Activated CD4-positive, alpha-beta T cell treated with anti-CD3 and anti-CD28 coated beads for 48 hours (primary cell): ENCODE measurements around the gene ANKS4B.
"Not testable (repeated sequence)": the region's sequence is repeated elsewhere in the genome, so short reads cannot be mapped to it uniquely, and the experiment has no call there.

Source experiments
- DNase-seq: peaks from one replicate; pipeline ENCODE4 v3.0.0-alpha.2; 2020

The ANKS4B gene, protein sequence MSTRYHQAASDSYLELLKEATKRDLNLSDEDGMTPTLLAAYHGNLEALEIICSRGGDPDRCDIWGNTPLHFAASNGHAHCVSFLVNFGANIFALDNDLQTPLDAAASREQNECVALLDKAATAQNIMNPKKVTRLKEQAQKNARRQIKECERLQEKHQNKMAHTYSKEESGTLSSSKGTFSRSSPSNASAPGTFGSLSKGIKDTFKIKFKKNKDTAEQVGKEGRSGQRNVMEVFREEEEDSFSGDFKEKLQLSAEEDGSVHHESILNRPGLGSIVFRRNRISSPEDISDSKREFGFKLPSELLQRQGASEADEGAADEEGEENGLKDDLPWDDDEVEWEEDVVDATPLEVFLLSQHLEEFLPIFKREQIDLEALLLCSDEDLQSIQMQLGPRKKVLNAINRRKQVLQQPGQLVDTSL

DNA sequence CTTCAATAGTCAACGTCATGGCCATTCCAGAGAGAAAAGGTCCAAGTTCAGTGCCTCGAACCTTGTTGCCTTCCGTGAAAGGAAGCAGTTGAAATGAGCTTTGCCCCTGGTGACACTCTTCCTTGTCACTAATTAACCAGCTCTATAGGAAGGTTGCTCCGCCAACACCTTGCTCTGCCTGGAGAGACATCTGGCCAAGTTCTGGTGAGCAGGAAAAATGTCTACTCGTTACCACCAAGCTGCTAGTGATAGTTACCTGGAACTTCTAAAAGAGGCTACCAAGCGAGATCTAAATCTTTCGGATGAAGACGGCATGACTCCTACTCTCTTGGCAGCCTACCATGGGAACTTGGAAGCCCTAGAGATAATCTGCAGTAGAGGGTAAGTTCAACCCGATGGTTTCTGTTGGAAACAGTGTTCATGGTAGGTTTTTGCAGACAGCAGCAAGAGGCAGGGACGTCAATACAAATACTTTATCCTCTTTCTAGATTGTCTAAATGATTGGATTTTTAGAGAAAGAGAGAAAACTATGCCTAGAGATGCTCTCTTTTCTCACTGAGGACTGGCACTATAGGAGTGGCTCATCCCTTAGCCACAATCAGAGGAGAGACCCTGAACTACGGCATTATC is at the start of gene ANKS4B:
Gene ANKS4B (plus strand): TSS at position 179 of the 630 bp plus-strand sequence. CDS start 39 bp downstream, at position 218.
- DNase-seq = no peak

DNA sequence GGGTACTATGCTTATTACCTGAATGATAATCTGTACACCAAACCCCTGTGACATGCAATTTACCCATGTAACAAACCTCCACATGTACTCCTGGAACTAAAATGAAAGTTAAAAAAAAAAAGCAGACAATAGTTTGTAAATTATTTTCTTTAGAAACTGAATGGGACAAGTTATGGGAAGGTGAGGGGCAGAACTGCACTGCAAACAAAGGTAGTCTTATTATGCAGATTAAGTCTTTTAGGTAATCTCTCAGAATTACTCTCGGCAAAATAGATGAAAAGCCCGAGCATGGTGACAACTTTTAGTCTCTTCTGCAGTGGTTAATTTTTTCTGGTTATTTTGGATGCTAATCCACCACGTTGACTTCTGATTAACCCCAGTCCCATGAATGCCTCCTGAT is 49.5 kb upstream of the ANKS4B start:
- no peak for DNase-seq

DNA sequence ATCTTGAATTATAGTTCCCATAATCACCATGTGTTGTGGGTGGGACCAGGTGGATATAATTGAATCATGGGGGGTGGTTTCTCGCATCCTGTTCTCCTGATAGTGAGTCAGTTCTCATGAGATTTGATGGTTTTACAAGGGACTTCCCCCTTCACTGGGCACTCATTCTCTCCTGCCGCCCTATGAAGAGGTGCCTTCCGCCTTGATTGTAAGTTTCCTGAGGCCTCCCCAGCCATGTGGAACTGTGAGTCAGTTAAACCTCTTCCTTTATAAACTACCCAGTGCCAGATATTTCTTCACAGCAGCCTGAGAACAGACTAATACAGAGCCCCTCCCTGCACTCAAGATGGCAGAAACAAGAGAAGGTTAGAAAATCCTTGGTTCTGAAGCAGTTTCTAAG is 48.7 kb upstream of the ANKS4B start:
- DNase-seq = peak; percentile 38

DNA sequence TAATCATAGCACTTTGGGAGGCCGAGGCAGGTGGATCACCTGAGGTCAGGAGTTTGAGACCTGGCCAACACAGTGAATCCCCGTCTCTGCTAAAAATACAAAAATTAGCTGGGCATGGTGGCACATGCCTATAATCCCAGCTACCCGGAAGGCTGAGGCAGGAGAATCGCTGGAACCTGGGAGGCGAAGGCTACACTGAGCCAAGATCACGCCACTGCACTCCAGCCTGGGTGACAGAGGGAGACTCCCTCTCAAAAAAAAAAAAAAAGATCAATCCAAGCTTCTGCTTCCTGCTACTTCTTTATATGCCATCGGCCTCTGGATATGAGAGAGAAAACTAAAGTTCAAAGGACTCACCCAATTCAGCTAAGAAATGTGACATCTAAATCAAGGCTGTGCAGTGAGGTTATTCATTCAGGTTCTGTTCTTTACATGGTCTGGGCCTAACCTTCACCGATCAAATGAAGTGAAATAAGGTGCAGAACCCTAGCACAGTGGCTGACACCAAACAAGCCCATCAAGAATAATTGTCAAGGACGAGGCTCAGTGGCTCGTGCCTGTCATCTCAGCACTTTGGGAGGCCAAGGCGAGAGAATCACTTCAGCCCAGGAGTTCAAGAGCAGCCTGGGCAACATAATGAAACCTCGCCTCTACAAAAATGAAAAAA is 47.7 kb upstream of the ANKS4B start:
- DNase-seq = no peak

DNA sequence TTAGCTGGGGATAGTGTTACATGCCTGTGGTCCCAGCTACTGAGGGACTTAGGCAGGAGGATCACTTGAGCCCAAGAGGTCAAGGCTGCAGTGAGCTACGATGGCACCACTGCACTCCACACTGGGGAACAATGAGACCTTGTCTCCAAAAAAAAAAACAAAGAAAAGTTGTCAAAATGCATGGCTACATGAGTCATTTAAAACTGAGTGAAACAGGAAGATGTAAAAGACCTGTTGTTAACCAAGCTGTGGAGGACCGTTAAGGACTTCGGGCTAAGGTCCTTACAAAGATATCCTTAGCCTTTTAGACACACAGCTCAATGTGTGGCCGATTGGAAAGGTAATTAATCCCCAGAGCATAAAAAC is 47.2 kb upstream of the ANKS4B start:
- no peak for DNase-seq

DNA sequence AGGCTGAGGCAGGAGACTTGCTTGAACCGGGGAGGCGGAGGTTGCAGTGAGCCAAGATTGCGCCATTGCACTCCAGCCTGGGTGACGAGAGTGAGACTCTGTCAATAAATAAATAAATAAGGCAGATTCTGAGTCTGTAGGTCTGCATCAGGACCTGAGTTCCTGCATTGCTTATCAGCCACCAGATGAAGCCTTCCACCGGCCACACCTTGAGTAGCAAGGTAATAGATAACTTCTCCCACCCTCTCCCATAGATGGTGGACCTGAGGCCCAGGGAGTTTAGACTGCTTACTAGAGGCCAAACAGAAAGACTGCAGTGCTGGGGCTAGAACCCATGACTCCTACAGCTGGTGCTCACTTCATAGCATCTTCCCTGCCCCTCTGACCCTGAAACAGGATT is 44.2 kb upstream of the ANKS4B start:
- DNase-seq = no peak

DNA sequence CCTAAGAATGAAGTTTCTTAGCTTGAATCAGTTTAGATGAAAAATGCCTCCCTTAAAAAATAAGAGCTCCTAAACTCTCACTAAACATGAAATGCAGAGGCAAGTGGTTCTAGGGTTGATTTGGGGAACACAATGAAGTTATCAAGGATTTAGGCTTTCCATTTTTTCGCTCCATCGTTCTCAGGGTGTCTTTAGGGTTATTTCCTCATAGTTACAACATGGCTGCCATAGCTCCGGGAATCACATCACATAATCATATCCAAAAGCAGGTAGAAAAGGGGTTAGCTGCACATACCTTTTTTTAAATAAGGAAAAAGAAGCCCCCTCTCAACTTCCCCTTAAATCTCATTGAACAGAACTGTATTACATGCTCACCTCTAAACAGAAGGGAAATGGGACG is 43.5 kb upstream of the ANKS4B start:
- DNase-seq = no peak

DNA sequence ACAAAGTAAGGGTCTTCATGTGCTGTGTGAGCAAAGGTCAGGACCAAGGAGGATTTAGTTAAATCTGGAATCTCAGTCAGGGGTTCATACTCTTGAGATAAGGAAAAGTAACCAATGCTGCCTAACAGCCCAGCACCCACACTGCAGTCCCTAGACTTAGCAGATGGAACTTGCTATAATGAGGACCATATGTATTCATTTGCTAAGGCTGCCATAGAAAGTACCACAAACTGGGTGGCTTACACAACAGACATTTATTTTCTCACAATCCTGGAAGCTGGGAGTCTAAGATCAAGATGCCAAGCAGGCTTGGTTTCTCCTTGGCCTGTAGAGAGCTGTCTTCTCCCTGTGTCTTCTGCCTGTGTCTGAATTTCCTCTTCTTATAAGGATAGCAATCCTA is 42.9 kb upstream of the ANKS4B start:
- no peak for DNase-seq

DNA sequence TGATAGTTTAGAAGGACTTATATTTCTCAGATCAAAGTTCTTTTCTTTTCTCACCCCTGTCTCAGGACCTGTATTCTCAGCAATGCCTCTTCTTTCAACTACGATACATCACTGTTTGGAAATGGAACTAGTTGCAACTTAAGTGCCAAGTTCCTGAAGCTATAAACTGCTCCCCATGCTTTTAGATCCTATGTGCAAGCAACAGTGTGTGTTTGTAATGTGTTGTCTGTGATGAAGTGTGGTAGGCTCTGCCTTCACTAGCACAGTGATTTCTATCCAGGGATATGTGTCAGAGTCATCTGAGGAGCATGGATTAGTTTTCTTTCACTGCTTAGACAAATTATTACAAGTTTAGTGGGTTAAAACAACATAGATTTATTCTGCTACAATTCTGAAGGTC is 40.5 kb upstream of the ANKS4B start:
- DNase-seq = no peak

DNA sequence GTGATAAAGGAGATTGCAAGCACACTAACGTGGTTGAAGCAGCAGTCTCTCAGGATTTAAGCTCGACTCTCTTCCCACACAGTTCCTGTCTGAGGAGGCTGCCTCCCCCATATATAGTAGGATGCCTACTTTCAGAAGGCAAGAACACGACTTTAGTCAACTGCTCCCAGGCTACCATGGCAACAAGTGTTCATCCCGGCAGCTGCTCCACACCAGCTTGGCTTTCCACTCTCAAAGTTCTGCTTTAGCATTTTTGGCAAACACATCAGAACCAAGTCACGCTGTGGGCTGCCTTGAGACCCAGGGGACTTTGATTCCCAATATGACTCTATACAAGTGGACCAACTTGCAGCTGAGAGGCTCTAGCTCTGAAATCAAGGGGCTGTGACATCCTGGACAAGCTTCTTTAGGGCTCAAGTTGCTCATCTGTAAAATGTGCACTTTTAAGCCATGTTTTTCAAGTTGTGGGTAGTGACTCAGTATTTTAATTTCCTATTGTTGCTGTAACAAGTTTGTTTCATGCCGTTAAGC is 38.7 kb upstream of the ANKS4B start:
- DNase-seq = no peak

DNA sequence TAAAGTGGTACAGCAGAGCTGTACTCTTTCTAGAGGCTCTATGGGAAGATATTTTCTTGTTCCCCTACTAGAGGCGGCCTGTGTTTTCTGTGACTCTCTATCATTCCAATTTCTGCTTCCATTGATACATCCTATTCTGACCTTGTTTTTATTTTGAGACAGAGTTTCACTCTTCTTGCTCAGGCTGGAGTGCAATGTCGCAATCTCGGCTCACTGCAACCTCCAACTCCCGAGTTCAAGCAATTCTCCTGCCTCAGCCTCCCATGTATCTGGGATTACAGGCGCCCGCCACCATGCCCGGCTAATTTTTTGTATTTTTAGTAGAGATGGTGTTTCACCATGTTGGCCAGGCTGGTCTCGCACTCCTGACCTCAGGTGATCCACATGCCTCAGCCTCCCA is 38.2 kb upstream of the ANKS4B start:
- not testable (repeated sequence) for DNase-seq

DNA sequence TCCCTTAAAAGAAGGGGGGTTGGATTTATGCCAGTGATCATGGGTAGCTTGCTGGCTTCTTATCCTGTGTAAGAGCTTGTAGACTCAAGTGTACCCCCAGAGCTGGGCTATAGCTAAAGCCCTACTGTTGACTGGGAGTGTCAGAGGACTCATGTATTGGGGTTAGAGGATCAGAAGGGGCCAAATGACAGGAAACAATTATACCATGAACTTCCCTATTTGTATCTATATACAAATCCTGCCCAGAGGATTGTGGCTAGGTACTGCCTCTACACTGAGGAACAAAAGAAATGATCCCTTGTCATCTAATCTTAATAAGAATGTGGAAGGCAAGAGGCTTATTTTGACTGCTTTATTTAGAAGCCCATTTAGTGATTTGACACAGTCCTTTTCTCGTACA is 36.4 kb upstream of the ANKS4B start:
- DNase-seq = no peak

DNA sequence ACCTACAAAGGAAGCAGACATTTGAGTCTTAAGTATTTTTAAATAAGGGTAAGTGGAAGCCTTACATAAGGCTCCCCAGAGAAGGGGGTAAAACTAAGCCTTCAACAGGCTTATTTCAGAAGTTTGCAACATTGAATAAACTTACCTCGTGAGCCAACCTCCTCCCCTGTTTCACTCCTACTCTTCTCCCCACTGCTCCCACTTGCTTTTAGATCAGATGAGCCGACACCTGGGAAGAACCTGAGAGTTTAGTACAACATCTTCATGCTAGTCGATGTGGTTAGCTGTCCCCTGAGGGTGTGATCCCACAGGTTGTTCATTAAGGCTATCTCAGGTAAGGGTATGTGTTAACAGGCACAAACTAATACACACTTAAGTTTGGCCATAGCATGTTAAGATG is 35.9 kb upstream of the ANKS4B start:
- no peak for DNase-seq

DNA sequence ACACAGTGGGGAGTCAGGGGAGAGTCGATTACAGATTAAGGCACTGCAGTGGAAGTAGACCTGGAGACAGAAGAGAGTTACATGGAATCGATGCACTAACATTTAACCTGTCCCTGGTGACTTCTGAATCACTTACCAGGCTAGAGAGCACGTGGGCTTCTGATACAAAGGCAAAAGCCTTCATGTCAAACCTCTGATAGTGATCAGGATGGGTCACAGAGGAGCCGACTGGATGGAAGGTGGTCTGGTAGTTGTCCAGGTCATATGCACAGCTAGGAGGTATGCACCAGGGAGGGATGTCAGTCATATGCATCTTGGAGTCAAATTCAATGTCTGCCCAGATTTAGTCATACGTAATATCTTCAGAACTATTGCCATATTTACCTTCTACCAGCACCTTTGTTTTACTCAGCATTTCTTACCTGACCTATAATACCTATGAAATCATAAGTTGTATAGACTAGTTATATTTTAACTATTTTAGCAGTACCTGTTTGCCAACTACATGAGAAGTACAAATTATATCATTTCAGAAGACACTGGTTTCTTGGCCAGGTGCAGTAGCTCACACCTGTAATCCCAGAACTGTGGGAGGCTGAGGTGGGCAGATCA is 33.8 kb upstream of the ANKS4B start:
- DNase-seq = no peak

DNA sequence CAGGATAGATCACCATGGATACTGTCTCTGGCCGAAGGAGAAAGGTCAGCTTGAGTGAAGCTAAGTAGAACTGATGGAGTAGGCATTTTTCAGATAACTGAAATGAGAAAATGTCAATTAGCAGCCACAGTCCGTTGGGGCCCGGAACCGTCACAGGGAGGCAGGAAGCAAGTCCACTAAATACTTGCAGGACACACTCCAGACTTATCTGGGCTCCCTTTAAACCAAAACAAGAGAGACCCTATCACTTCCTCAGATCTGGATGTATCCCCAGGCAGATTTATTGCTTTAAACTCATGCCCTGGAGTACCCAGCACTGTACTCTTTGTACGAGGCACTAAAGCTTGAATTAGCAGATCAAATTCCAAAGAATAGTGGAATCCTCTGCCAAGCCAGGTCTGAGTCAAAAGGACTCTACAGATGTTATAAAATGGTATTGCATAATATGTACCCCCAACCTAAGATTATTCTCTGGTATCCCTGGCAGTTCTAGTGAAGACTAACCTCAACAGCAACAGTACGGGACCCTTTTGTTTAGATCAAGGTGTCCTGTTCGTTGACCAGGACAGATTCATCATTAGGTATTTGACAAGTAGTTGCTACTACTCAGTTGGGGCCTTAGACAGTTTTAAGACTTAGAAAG is 30.2 kb upstream of the ANKS4B start:
- no peak for DNase-seq

DNA sequence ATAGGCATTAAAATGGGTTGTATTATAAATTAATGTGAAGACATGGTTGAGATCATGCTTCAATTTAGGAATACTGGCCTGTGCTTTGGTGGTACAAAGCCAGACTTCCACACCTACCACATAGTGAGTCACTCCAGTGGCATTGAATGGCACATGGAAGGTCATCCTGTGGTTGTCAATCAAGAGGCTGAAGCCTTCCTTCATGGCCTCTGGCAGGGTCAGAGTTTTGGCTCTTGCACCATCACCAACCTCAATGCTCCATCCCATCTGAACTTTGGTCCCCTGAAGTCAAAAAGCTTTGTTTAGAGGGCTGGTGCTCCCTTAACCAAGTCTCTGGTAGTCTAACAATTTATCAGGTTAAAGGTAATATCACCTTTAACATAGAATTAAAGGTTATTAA is 28.2 kb upstream of the ANKS4B start:
- no peak for DNase-seq

DNA sequence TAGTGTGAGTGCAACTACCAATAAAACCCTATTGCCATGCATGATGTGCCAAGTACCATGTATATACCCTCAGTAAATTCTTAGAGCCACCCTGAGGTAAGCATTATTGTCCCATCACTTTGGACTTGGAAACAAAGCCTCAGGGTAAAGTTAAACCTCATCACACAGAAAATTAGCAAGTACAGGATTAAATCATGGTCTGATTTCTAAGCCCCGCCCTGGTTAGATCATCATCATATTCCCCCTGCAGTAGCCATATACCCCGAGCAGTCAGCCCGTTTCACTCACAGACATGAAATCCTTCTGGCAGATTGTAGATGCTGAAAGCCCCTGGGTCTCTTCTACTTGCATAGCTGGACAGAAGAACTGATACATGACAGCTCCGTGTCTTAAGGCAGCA is 26.9 kb upstream of the ANKS4B start:
- no peak for DNase-seq

DNA sequence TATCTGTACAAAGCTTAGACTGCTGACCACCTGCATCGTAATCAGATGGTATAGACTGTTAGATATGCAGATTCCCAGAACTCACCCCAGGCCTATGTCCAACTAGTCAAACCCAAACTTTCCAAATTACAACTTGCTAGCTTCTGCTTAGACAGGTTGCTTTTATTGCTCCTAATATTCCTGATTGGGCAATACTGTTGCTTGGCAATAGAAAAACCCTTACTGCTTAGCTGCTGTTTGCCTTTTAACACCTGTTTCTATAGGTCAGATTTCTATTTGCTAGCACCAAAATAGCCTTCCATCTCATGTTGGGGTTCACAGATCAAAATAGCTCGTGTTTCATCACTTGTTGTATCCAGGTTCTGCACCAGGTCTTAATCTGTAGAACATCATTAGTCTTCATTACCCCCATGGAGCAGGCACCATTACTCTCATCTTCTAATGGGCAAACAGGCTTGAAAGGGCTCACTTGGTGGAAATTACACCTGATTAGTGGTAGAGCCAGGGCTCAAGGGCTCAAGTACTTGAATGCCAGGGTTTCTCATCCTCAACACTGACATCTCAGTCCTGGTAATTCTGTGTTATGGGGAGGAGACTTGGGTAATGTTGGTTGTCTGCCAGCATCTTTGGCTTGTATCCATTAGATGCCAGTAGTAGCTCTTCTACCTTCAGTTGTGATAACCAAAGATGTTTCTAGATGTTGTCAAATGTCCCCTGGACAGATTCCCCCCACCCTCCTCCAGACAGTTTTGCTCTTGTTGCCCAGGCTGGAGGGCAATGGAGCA is 24.9 kb upstream of the ANKS4B start:
- DNase-seq = no peak

DNA sequence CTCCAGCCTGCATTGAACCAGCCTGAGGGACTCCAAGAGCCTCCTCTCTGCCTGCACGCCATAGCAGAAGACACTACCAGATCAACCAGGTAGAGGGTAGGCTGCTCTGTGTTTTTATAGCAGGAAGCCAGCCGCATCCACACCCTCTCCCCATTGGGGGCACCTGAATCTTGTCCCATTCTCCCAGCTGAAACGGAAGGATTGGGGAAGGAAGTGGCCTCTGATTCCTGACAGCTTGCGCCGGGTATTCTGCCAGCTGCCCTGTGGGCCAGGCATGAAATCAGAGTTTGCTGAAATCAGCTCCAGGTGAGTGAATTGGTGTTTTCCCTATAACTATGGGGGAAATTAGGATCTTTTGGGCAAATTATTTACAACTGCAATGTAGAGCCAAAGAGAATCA is 22.0 kb upstream of the ANKS4B start, which contains the start of gene ZP2:
Gene ZP2 (minus strand): TSS at position 89 of the 400 bp plus-strand sequence. CDS start 27 bp downstream, at position 62.
- DNase-seq = no peak

DNA sequence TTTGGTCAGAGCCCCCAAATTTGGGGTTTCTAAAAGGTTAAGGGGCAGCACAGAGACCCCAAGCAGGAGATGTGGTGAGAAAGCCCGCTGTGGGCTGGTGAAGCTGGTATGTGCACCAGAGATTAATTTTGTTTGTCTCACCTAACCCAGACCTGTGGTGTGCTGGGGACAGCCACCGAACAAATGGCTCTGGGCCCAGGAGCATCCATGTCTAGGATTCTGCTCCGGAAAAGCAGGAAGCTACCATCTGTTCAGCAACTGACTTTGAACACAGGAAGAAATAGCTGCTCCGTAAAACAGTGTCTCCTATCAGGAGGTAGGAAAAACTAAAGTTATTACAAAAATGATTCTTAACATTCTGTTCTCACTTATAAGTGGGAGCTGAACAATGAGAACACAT is 19.4 kb upstream of the ANKS4B start:
- no peak for DNase-seq

DNA sequence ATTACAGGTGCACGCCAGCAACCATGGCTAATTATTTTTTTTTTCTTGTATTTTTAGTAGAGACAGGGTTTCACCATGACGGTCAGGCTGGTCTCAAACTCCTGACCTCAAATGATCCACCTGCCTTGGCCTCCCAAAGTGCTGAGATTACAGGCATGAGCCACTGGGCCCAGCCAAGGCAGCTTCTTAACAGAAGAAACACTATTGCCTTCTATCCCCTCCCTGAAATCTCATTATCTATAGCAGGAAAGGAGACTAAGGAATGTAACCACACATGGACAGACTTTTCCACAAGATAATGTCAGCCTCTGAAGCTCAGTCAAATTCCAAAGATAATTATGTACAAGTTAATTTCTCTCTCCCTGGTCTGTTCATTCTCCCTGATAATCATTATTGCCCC is 16.4 kb upstream of the ANKS4B start:
- DNase-seq = no peak

DNA sequence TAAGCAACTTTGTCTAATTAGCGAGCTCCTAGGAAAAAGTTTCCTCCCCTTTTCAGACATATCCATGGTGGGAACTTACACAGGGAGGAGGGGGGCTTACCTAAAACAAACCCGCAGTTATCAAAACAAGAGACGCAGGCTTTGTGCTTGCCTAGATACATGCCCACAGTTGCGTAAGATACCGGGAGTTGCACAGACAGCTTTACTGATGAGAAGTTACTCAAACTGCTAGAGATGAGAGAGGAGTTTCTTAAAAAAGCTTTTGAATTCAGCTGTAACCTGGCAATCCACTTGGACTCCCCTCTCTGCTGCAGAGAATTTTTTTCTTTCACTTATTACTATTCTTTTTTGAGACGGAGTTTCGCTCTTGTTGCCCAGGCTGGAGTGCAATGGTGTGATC is 15.3 kb upstream of the ANKS4B start:
- no peak for DNase-seq
